HepG2 (cell line): ENCODE data around the gene ZBTB7B. TPM values are rescaled to one million over a fixed set of nuclear protein-coding genes. Genes with fewer than 3 reads are reported as not detected.

Experiments used
- ATF5 ChIP-seq: sonication (generic); formaldehyde crosslinking; IDR thresholded peaks from 2 replicates; pipeline ENCODE4 v1.4.0; 2020; ENCODE audit warnings: mild to moderate bottlenecking, low read depth, missing genetic modification reagents
- HIC2 ChIP-seq: sonication (generic); formaldehyde crosslinking; IDR thresholded peaks from 2 replicates; pipeline ENCODE4 v1.9.0; 2022; ENCODE audit warnings: low read depth, missing genetic modification reagents
- LCORL ChIP-seq, 2 experiments: fragments of 450-650 bp in 1 of 2; sonication (generic) in 1 of 2; formaldehyde crosslinking in 1 of 2; IDR thresholded peaks; 2 replicates each; pipeline versions ENCODE4 v1.5.0 to v1.6.1; 2017 to 2020; ENCODE audit warnings: antibody characterized with exemption in 1 of 2, missing genetic modification reagents in 1 of 2
- PAX8 ChIP-seq: sonication (generic); formaldehyde crosslinking; IDR thresholded peaks from 2 replicates; pipeline ENCODE4 v1.8.0; 2022; ENCODE audit warnings: mild to moderate bottlenecking, missing genetic modification reagents, borderline replicate concordance
- PHF5A ChIP-seq: IDR thresholded peaks from one replicate; pipeline ENCODE4 v1.6.1; 2018; ENCODE audit warnings: low read depth, missing genetic modification reagents; ENCODE audit not compliant: unreplicated experiment
- STAT6 ChIP-seq: sonication (generic); formaldehyde crosslinking; IDR thresholded peaks from 2 replicates; pipeline ENCODE4 v1.4.0; 2020; ENCODE audit warnings: missing genetic modification reagents, mild to moderate bottlenecking, borderline replicate concordance
- TFAP4 ChIP-seq: sonication (generic); IDR thresholded peaks from 2 replicates; pipeline ENCODE4 v1.6.1; 2016; ENCODE audit warnings: low read depth, borderline replicate concordance
- ZBTB43 ChIP-seq: sonication (generic); formaldehyde crosslinking; conservative IDR thresholded peaks from 2 replicates; pipeline ENCODE4 v1.4.0; 2020; ENCODE audit warnings: missing genetic modification reagents
- ZBTB8A ChIP-seq: sonication (generic); formaldehyde crosslinking; IDR thresholded peaks from 2 replicates; pipeline ENCODE4 v1.4.0; 2020; ENCODE audit warnings: mild to moderate bottlenecking, low read depth, missing genetic modification reagents, borderline replicate concordance
- ZMYM3 ChIP-seq: sonication (generic); formaldehyde crosslinking; IDR thresholded peaks from 2 replicates; pipeline ENCODE4 v1.5.1; 2020; ENCODE audit warnings: mild to moderate bottlenecking, missing genetic modification reagents
- ZNF160 ChIP-seq: sonication (generic); formaldehyde crosslinking; IDR thresholded peaks from 2 replicates; pipeline ENCODE4 v1.8.0; 2022; ENCODE audit warnings: mild to moderate bottlenecking, inconsistent platforms, missing genetic modification reagents
- ZNF484 ChIP-seq: sonication (generic); formaldehyde crosslinking; IDR thresholded peaks from 2 replicates; pipeline ENCODE4 v1.5.1; 2020; ENCODE audit warnings: mild to moderate bottlenecking, low read depth, missing genetic modification reagents, borderline replicate concordance
- ZNF616 ChIP-seq: sonication (generic); formaldehyde crosslinking; IDR thresholded peaks from 2 replicates; pipeline ENCODE4 v1.5.0; 2020; ENCODE audit warnings: low read depth, mild to moderate bottlenecking, missing genetic modification reagents
- ZNF687 ChIP-seq: sonication (generic); formaldehyde crosslinking; IDR thresholded peaks from 2 replicates; pipeline ENCODE4 v1.5.1; 2020; ENCODE audit warnings: mild to moderate bottlenecking, missing genetic modification reagents, moderate library complexity
- ZNF83 ChIP-seq: sonication (generic); formaldehyde crosslinking; IDR thresholded peaks from 2 replicates; pipeline ENCODE4 v1.4.0; 2020; ENCODE audit warnings: missing genetic modification reagents, mild to moderate bottlenecking, borderline replicate concordance
- ZSCAN9 ChIP-seq: IDR thresholded peaks from 2 replicates; pipeline ENCODE4 v1.6.1; 2016; ENCODE audit warnings: borderline replicate concordance
- polyA plus RNA-seq, 8 experiments: library from polyadenylated mRNA; depleted of rRNA in 3 of 8; stranded (reverse) in 7 of 8; unstranded in 1 of 8; fragments of >200 nt; fragmentation: Illumina TruSeq in 4 of 8; extraction: Trizol in 4 of 8; gene quantifications; 2 replicates each; pipeline versions ENCODE4 v1.2.1 to v1.2.3, GENCODE V29; 2011 to 2016; ENCODE audit warnings: low read depth in 4 of 8, missing spikeins in 1 of 8, mixed read lengths in 1 of 8; ENCODE audit not compliant: insufficient read depth in 1 of 8
- total RNA-seq, 5 experiments: library from RNA; depleted of rRNA; stranded (reverse); fragments of >200 nt; fragmentation: Illumina TruSeq; extraction: Trizol; gene quantifications; 2 replicates each; pipeline ENCODE4 v1.2.3, GENCODE V29; 2016; ENCODE audit warnings: low read depth in 1 of 5

Gene ZBTB7B
- total and polyA plus RNA-seq, 2 of the 13 experiments (the other 11 are each of a cell fraction or from before 2014, with no cell fraction given): 15.5 to 17.5 TPM

- TF ChIP-seq STAT6 (CRISPR knock-in tag) (no peak), ZNF484 (CRISPR knock-in tag) (no peak), ZNF687 (CRISPR knock-in tag) (no peak), PHF5A (no peak), ATF5 (CRISPR knock-in tag) (no peak), PAX8 (CRISPR knock-in tag) (no peak), ZNF616 (CRISPR knock-in tag) (no peak), ZMYM3 (no peak), ZNF83 (CRISPR knock-in tag) (no peak), ZSCAN9 (CRISPR knock-in tag) (no peak), LCORL (IDR thresholded peaks at IDR 0.05) (no peak), LCORL (CRISPR knock-in tag; IDR thresholded peaks at IDR 0.05) (no peak), HIC2 (CRISPR knock-in tag) (no peak), ZBTB8A (CRISPR knock-in tag) (no peak), ZBTB43 (CRISPR knock-in tag) (no peak), TFAP4 (no peak), ZNF160 (CRISPR knock-in tag) (no peak)
Measured at GRCh38 chr1:154975409-154976059, 27.1 kb upstream of the ZBTB7B start (continued).
